Urinary bladder (tissue), 4 donors: Measurements from ENCODE around the gene RYR3. TPM values are rescaled to one million over a fixed set of nuclear protein-coding genes. Genes with fewer than 3 reads are reported as not detected.

Source experiments
- DNase-seq: peaks from one replicate; pipeline ENCODE4 v3.0.0-alpha.2; 2015; ENCODE audit errors: extremely low spot score
- H3K27ac ChIP-seq: one replicate; pipeline ENCODE4 v1.5.1; 2013; ENCODE audit warnings: low read depth, mild to moderate bottlenecking, moderate library complexity
- H3K36me3 ChIP-seq: one replicate; pipeline ENCODE4 v1.6.1; 2013; ENCODE audit warnings: mild to moderate bottlenecking, moderate library complexity; ENCODE audit not compliant: insufficient read depth
- H3K4me1 ChIP-seq: one replicate; pipeline ENCODE4 v1.6.1; 2013; ENCODE audit warnings: mild to moderate bottlenecking, moderate library complexity; ENCODE audit not compliant: insufficient read depth
- H3K4me3 ChIP-seq: one replicate; pipeline ENCODE4 v1.5.1; 2013; ENCODE audit warnings: low read depth, low read length
- WGBS: extraction: QIAGEN DNeasy Blood & Tissue Kit; methylation state at CpG from one replicate; pipeline ENCODE4 v1.1.7; 2013; 5-methylcytosine and 5-hydroxymethylcytosine counted together
- polyA plus RNA-seq: library from polyadenylated mRNA; stranded (reverse); fragments of 200-250 nt; gene quantifications from one replicate; pipeline ENCODE4 v1.2.3, GENCODE V29; 2013
- total RNA-seq: library from RNA; depleted of rRNA; stranded (reverse); fragments of >200 nt; gene quantifications from one replicate; pipeline ENCODE4 v1.2.3, GENCODE V29; 2014
- donor health status: healthy with polysubstance abuse.
- donor health status: healthy.

The RYR3 gene
- total and polyA plus RNA-seq, 2 donors: 5.1 to 10.5 TPM

DNA sequence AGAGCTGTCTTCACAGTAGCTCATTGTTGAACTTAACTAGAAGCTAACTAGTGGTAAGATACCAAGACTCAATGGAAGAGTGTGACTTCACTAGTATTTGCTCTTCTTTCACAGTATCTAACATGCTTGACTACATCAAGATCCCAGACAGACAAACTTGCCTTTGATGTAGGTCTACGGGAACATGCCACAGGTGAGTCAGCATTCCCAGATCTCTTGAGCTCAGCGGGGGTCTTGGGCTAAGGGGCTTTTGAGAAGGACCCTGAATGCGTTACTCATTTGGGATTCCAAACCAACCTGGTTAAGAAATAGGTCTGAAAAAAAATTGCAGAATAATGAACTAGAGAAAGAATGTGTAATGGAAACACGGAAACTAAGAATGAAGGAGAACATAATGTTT, 222.4 kb downstream of the RYR3 start:
- no peak overlapping the region for H3K27ac ChIP-seq
- H3K4me1 ChIP-seq: no peaks in the 10 kb centered on the region
- no peaks in the 10 kb centered on the region for H3K36me3 ChIP-seq
- DNase-seq: no peak
- WGBS: 88% methylated on average over 4 of the region's 4 CpGs
- no peak overlapping the region for H3K4me3 ChIP-seq

DNA sequence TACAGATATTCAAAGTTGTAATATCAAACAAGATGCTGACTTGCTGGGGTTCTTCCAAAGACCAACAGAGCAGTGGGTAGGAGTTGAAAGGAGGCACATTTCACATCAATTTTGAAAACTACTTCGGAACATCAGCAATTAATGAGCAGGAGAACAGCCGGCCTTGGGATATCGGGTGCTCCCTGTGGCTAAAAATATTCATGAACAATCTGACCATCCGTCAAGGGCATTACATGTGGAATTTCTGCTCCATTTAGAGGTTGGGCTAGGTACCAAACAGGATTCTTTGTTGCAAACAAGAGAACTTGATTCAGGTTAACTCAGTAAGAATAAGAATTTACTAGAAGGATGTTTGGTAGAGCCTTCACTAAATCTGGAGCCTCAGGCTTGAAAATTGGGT, 223.9 kb downstream of the RYR3 start:
- no peak overlapping the region for H3K27ac ChIP-seq
- H3K4me3 ChIP-seq: no peak overlapping the region
- no peaks in the 10 kb centered on the region for H3K4me1 ChIP-seq
- 83% methylated on average over 4 of the region's 4 CpGs for WGBS
- no peaks in the 10 kb centered on the region for H3K36me3 ChIP-seq
- no peak for DNase-seq

DNA sequence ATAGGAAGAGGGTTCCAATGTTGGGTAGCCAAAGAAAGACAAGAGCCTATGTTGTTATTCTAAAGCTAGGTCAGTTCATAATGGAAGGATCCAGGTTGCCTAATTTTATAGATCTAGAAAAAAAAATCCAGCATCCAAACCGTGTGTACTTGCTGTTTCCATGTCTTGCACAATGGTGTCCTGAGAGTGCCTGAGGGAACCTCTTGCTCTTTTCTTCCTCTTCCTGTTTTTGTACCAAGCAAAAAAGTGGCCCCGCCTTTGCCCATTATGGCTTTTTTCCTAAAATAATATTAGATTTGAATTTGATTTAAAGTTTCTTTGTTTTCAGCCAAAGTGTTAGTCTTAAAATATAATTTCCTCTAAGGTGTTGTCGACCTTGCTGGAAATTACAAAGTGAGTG, 224.4 kb downstream of the RYR3 start:
- 65% methylated on average over 3 of the region's 3 CpGs for WGBS
- no peak overlapping the region for H3K4me3 ChIP-seq
- no peaks in the 10 kb centered on the region for H3K36me3 ChIP-seq
- DNase-seq: no peak
- H3K4me1 ChIP-seq: no peaks in the 10 kb centered on the region
- no peak overlapping the region for H3K27ac ChIP-seq

GRCh38 chr15:33539825-33540573, 229.2 kb downstream of the RYR3 start:
- Histone ChIP-seq H3K36me3 (no peaks in the 10 kb centered on the region), H3K4me3 (no peak overlapping the region), H3K4me1 (no peaks in the 10 kb centered on the region), H3K27ac (no peak overlapping the region)
- WGBS: 54% methylated on average over 10 of the region's 10 CpGs
- no peak for DNase-seq

- no peaks in the 10 kb centered on the region for H3K4me1 ChIP-seq
- no peak overlapping the region for H3K4me3 ChIP-seq
- H3K27ac ChIP-seq: no peak overlapping the region
- no peak for DNase-seq
- no peaks in the 10 kb centered on the region for H3K36me3 ChIP-seq
- WGBS: 80% methylated on average over 3 of the region's 3 CpGs
Observed at GRCh38 chr15:33543957-33544356, 233.2 kb downstream of the RYR3 start.

GRCh38 chr15:33545866-33546265, 235.1 kb downstream of the RYR3 start:
- Histone ChIP-seq H3K4me3 (no peak overlapping the region), H3K27ac (no peak overlapping the region), H3K4me1 (no peaks in the 10 kb centered on the region), H3K36me3 (no peaks in the 10 kb centered on the region)
- 90% methylated on average over 3 of the region's 3 CpGs for WGBS
- DNase-seq: no peak

GRCh38 chr15:33547876-33548275, 237.1 kb downstream of the RYR3 start:
- Histone ChIP-seq H3K4me1 (no peaks in the 10 kb centered on the region), H3K27ac (no peak overlapping the region), H3K4me3 (no peak overlapping the region), H3K36me3 (no peaks in the 10 kb centered on the region)
- no peak for DNase-seq
- 18% methylated on average over 5 of the region's 5 CpGs for WGBS

DNA sequence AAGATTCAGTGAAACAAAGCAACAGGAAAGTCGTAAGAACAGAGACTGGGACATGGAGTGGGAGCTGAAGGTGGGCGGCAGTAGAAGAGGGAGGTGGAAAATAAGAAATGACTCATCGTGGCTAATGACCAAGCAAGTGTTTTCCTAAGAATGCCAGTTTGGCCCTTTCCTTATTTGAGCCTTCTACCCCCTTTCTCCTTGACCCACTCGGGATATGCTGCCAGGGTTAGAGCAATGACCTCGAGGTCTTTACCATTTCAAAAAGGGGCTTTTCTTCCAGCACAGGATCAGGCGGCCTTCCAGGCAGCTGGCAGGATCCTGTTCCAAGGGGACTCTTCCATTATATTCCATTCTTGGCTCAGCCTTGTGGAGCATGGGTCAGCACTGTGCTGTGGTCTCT, 241.1 kb downstream of the RYR3 start:
- Histone ChIP-seq H3K36me3 (no peaks in the 10 kb centered on the region), H3K4me3 (no peak overlapping the region), H3K4me1 (no peaks in the 10 kb centered on the region), H3K27ac (no peak overlapping the region)
- 53% methylated on average over 6 of the region's 6 CpGs for WGBS
- DNase-seq: no peak

- Histone ChIP-seq H3K4me1 (no peaks in the 10 kb centered on the region), H3K4me3 (no peak overlapping the region), H3K36me3 (no peaks in the 10 kb centered on the region), H3K27ac (no peak overlapping the region)
- WGBS: 90% methylated on average over 4 of the region's 4 CpGs
- DNase-seq: no peak
Observed at GRCh38 chr15:33553157-33553556, 242.4 kb downstream of the RYR3 start.

DNA sequence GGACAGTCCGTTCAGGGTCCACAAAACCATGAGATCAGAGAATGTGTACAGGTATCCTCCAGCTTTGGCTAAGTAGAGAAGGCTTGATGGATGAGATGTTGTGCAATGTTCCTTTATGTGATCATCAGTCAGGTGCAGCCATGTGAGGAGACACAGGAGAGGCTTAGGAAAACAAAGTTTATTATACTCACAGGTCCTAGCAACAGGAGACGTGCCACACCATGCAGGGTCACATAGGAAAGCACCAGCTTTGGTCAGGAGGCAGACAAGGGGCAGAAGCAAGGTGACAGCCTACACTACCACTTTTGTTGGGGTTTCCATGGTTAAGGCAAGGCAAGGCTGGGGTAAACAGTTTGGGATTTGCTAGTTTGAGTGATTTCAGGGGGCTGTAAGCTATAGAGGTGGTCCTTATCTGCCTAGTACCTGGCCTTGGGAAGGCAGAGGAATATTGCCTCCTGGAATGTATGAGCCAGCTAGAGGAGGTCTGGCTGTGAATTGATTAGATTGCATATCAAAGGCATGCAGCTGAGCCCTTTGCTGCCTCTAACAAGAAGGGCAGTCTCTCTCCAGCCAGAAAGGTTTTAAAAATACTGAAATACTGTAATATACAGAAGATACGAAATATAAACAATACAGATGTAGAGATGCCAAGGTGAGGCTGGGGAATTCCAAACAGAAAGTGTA, 248.6 kb downstream of the RYR3 start:
- 62% methylated on average over 3 of the region's 3 CpGs for WGBS
- no peak overlapping the region for H3K27ac ChIP-seq
- H3K36me3 ChIP-seq: no peaks in the 10 kb centered on the region
- no peak overlapping the region for H3K4me3 ChIP-seq
- no peaks in the 10 kb centered on the region for H3K4me1 ChIP-seq
- no peak for DNase-seq

DNA sequence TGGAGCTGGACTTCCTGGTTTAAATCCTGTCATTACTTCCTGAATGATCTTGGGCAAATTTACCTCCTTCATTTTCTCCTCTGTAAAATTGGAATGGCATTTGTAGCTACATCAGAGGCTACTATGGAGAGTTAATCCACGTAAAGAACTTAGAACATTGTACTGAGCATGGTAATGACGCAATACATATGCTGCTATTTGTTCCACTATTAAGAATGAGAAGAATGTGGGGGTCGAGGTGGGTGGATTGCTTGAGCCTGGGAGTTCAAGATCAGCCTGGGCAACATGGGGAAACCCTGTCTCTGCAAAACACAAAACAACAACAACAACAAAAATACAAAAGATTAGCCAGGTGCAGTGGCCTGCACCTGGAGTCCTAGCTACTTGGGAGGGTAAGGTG, 250.6 kb downstream of the RYR3 start:
- H3K36me3 ChIP-seq: no peaks in the 10 kb centered on the region
- H3K27ac ChIP-seq: no peak overlapping the region
- no peaks in the 10 kb centered on the region for H3K4me1 ChIP-seq
- no peak for DNase-seq
- whole genome bisulfite sequencing: 53% methylated on average over 3 of the region's 3 CpGs
- H3K4me3 ChIP-seq: no peak overlapping the region

GRCh38 chr15:33561967-33562366, 251.2 kb downstream of the RYR3 start:
- H3K36me3 ChIP-seq: no peaks in the 10 kb centered on the region
- no peak overlapping the region for H3K4me3 ChIP-seq
- no peak overlapping the region for H3K27ac ChIP-seq
- 80% methylated on average over 5 of the region's 5 CpGs for WGBS
- H3K4me1 ChIP-seq: no peaks in the 10 kb centered on the region
- no peak for DNase-seq

DNA sequence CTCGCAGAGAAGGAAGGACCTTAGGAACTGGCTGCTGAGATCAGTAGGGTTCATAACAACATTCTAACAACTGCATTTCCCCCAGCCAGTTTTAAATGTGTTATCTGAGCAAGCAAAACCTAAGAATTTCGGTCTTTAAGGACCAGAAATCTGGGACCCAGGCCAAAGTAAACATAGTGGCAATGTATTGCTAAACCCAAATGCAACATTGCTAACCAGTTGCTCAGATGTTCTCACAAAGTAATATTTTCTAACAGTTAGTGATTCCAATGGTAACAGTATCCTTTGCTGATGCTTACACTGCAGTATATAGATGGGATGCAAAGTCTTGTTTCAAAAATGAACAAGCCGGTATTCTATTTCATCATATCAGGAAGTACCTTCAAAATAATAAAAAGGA, 254.3 kb downstream of the RYR3 start:
- H3K27ac ChIP-seq: no peak overlapping the region
- WGBS: 43% methylated on average over 3 of the region's 3 CpGs
- no peaks in the 10 kb centered on the region for H3K36me3 ChIP-seq
- no peaks in the 10 kb centered on the region for H3K4me1 ChIP-seq
- DNase-seq: no peak
- no peak overlapping the region for H3K4me3 ChIP-seq

DNA sequence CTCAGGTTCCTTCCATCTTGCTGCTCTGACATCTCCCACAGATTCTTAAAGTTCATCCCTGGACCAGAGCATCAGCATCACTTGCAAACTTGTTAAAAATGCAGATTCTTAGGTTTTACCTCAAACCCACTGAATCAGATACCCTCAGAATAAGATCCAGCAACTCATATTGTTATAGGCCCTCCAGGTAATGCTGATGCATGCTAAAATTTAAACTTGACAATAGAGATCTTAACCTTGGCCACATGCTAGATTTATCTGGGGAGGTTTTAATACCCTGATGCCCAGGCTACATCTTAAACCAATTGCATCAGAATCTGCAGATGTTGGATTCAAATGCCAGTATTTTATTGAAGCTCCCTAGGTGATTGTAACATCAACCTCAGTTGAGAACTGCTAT, 256.9 kb downstream of the RYR3 start:
- Histone ChIP-seq H3K27ac (no peak overlapping the region), H3K4me1 (no peaks in the 10 kb centered on the region), H3K36me3 (no peaks in the 10 kb centered on the region), H3K4me3 (no peak overlapping the region)
- DNase-seq: no peak
